IMR-90 (cell line): ENCODE results near the gene ALG6. TPM values are rescaled to one million over a fixed set of nuclear protein-coding genes. Genes with fewer than 3 reads are reported as not detected.
"Not testable (repeated sequence)": the region's sequence is repeated elsewhere in the genome, so short reads cannot be mapped to it uniquely, and the experiment has no call there.

Experiments
- ATAC-seq: fragments of 200-7000 bp; cut with Tn5 transposase; 2 replicates; pipeline ENCODE4 v1.9.1; 2020; ENCODE audit warnings: low read depth, mild to moderate bottlenecking, moderate library complexity
- BruUV-seq: library from RNA; stranded (reverse); fragments of 400-500 nt; replicated peaks from 2 replicates; lab custom pipeline; 2021; lab: Mats Ljungman, UMichigan
- CTCF ChIA-PET: fragments of 300-600 bp; formaldehyde crosslinking; extraction: SDS; loops from one replicate; lab custom pipeline; 2021; ENCODE audit warnings: antibody characterized with exemption; lab: Yijun Ruan, JAX
- POLR2A ChIA-PET: fragments of 300-600 bp; sonication (Branson Sonifier 250); formaldehyde crosslinking; loops from one replicate; lab custom pipeline; 2022; ENCODE audit warnings: antibody characterized with exemption; ENCODE audit not compliant: unreplicated experiment; lab: Charles Lee
- DNase-seq: peaks from one replicate; pipeline ENCODE4 v3.0.0; 2013
- H2AFZ ChIP-seq: replicated peaks from 2 replicates; pipeline ENCODE3; 2013; ENCODE audit warnings: low read length, mild to moderate bottlenecking; ENCODE audit not compliant: poor library complexity
- H2AK5ac ChIP-seq: 2 replicates; pipeline ENCODE4 v1.6.1; 2013; ENCODE audit warnings: low read depth, low read length, inconsistent platforms
- H2AK9ac ChIP-seq: replicated peaks from 2 replicates; pipeline ENCODE3; 2013; ENCODE audit warnings: mild to moderate bottlenecking, low read depth, low read length, moderate library complexity; ENCODE audit not compliant: poor library complexity
- H2BK120ac ChIP-seq: 2 replicates; pipeline ENCODE4 v1.6.1; 2013; ENCODE audit warnings: low read depth, low read length, inconsistent platforms
- H2BK15ac ChIP-seq: 3 replicates; pipeline ENCODE4 v1.6.1; 2013; ENCODE audit warnings: low read depth, low read length, inconsistent platforms
- H2BK20ac ChIP-seq: 2 replicates; pipeline ENCODE4 v1.6.1; 2013; ENCODE audit warnings: low read depth, mild to moderate bottlenecking, inconsistent platforms, low read length, moderate library complexity
- H2BK5ac ChIP-seq: 2 replicates; pipeline ENCODE4 v1.6.1; 2013; ENCODE audit warnings: mild to moderate bottlenecking, low read depth, low read length, inconsistent platforms; ENCODE audit not compliant: poor library complexity, severe bottlenecking
- H3K14ac ChIP-seq: replicated peaks from 2 replicates; pipeline ENCODE4 v1.6.1; 2013; ENCODE audit warnings: low read depth, low read length, inconsistent platforms
- H3K18ac ChIP-seq: 2 replicates; pipeline ENCODE4 v1.6.1; 2013; ENCODE audit warnings: low read depth, low read length, control low read depth
- H3K23ac ChIP-seq: 2 replicates; pipeline ENCODE4 v1.6.1; 2013; ENCODE audit warnings: low read depth, low read length, inconsistent platforms
- H3K27ac ChIP-seq: 2 replicates; pipeline ENCODE4 v1.5.1; 2013; ENCODE audit warnings: mild to moderate bottlenecking, control low read depth, low read length; ENCODE audit not compliant: insufficient read depth
- H3K27me3 ChIP-seq: 2 replicates; pipeline ENCODE4 v1.6.1; 2013; ENCODE audit warnings: low read length; ENCODE audit not compliant: control insufficient read depth, insufficient read depth
- H3K36me3 ChIP-seq: 2 replicates; pipeline ENCODE4 v1.6.1; 2013; ENCODE audit warnings: low read length, mixed read lengths; ENCODE audit not compliant: control insufficient read depth, insufficient read depth
- H3K4ac ChIP-seq: 2 replicates; pipeline ENCODE4 v1.6.1; 2013; ENCODE audit warnings: low read depth, low read length, inconsistent platforms
- H3K4me1 ChIP-seq: 2 replicates; pipeline ENCODE4 v1.6.1; 2013; ENCODE audit warnings: low read length, mixed read lengths; ENCODE audit not compliant: control insufficient read depth, insufficient read depth
- H3K4me2 ChIP-seq: 2 replicates; pipeline ENCODE4 v1.6.1; 2013; ENCODE audit warnings: low read depth, mild to moderate bottlenecking, control low read depth, low read length, moderate library complexity
- H3K4me3 ChIP-seq: 2 replicates; pipeline ENCODE4 v1.5.1; 2013; ENCODE audit warnings: low read depth, mild to moderate bottlenecking, control low read depth, low read length, moderate library complexity; ENCODE audit not compliant: insufficient read depth
- H3K56ac ChIP-seq: 2 replicates; pipeline ENCODE4 v1.6.1; 2013; ENCODE audit warnings: low read length, inconsistent platforms; ENCODE audit not compliant: insufficient read depth; ENCODE audit errors: extremely low read depth
- H3K79me1 ChIP-seq, 2 experiments: 2 replicates each; pipeline ENCODE4 v1.6.1; 2013; ENCODE audit warnings: low read length in 2 of 2, inconsistent platforms in 1 of 2, low read depth in 1 of 2
- H3K9ac ChIP-seq: 2 replicates; pipeline ENCODE4 v1.6.1; 2013; ENCODE audit warnings: low read depth, low read length, control low read depth
- H3K9me1 ChIP-seq: 2 replicates; pipeline ENCODE4 v1.6.1; 2013; ENCODE audit warnings: low read length, inconsistent platforms; ENCODE audit not compliant: insufficient read depth
- H3K9me3 ChIP-seq: 2 replicates; pipeline ENCODE4 v1.6.1; 2013; ENCODE audit warnings: low read length; ENCODE audit not compliant: control insufficient read depth, insufficient read depth
- H4K20me1 ChIP-seq: 2 replicates; pipeline ENCODE4 v1.6.1; 2013; ENCODE audit warnings: low read length, inconsistent platforms; ENCODE audit not compliant: insufficient read depth
- H4K5ac ChIP-seq: 2 replicates; pipeline ENCODE4 v1.6.1; 2013; ENCODE audit warnings: mild to moderate bottlenecking, low read depth, low read length, control low read depth
- H4K8ac ChIP-seq, 2 experiments: 2 replicates each; pipeline ENCODE4 v1.6.1; 2013; ENCODE audit warnings: low read depth in 2 of 2, low read length in 2 of 2, control low read depth in 1 of 2, inconsistent platforms in 1 of 2
- H4K91ac ChIP-seq: 2 replicates; pipeline ENCODE4 v1.6.1; 2013; ENCODE audit warnings: low read depth, low read length, inconsistent platforms; ENCODE audit not compliant: insufficient read depth
- CHD1 ChIP-seq: IDR thresholded peaks from 2 replicates; pipeline ENCODE4 v1.6.1; 2012; ENCODE audit warnings: low read depth, low read length, improper control_type of control experiment
- FOS ChIP-seq: fragments of 150-350 bp; IDR thresholded peaks from 2 replicates; pipeline ENCODE4 v1.6.1; 2016; ENCODE audit warnings: low read depth, low read length
- MXI1 ChIP-seq: IDR thresholded peaks from 2 replicates; pipeline ENCODE4 v1.6.1; 2012; ENCODE audit warnings: low read depth, mild to moderate bottlenecking, low read length, moderate library complexity, borderline replicate concordance
- RCOR1 ChIP-seq: IDR thresholded peaks from 2 replicates; pipeline ENCODE4 v1.6.1; 2012; ENCODE audit warnings: mild to moderate bottlenecking, low read length, improper control_type of control experiment; ENCODE audit not compliant: insufficient replicate concordance
- RFX5 ChIP-seq: IDR thresholded peaks from 2 replicates; pipeline ENCODE4 v1.8.0; 2012; ENCODE audit warnings: low read depth, mild to moderate bottlenecking, low read length, moderate library complexity
- SMC3 ChIP-seq: fragments of 150-350 bp; IDR thresholded peaks from 2 replicates; pipeline ENCODE4 v1.6.1; 2016; ENCODE audit warnings: low read depth, mild to moderate bottlenecking, antibody characterized with exemption, low read length, moderate library complexity
- WGBS, 2 experiments: methylation state at CpG; one replicate each; pipeline versions ENCODE4 v1.1.5 to v1.1.7; 2013; ENCODE audit warnings: missing lambda C conversion rate in 2 of 2; ENCODE audit not compliant: insufficient read length in 1 of 2; ENCODE audit errors: extremely low coverage in 2 of 2; 5-methylcytosine and 5-hydroxymethylcytosine counted together
- dilution Hi-C: fragments of 300-500 bp; cut with HindIII; formaldehyde crosslinking; loops from one replicate; pipeline ENCODE4 v1.14.3; 2018; ENCODE audit warnings: low sequenced_read_pairs; ENCODE audit not compliant: unreplicated experiment
- in situ Hi-C: fragments of 300-500 bp; cut with MboI; formaldehyde crosslinking; loops from 3 replicates; pipeline ENCODE4 v1.14.3; 2019; ENCODE audit warnings: low sequenced_read_pairs, inconsistent platforms, mixed read lengths
- intact Hi-C: fragments of 100-400 bp; cut with micrococcal nuclease; formaldehyde crosslinking; loops from 2 replicates; pipeline ENCODE4 v1.10.0; 2022
- polyA plus RNA-seq, 3 experiments: library from polyadenylated mRNA; depleted of rRNA; stranded (reverse); fragments of >200 nt; gene quantifications; 2 replicates each; pipeline ENCODE4 v1.2.3, GENCODE V29; 2012; ENCODE audit warnings: low replicate concordance in 1 of 3
- total RNA-seq: library from RNA; depleted of rRNA; stranded (reverse); fragments of >200 nt; gene quantifications from 2 replicates; pipeline ENCODE4 v1.2.3, GENCODE V29; 2012

Gene ALG6
- total and polyA plus RNA-seq, 2 of the 4 experiments (the other 2 are of a cell fraction), result 4.8 to 6.5 TPM

- Histone ChIP-seq H3K4me1 (no peaks in the 10 kb centered on the region), H2BK120ac (no peak overlapping the region), H3K14ac (no peak overlapping the region), H2BK15ac (no peak overlapping the region), H3K79me1 (no peaks in the 10 kb centered on the region), H3K56ac (no peak overlapping the region), H2BK5ac (no peak overlapping the region), H3K36me3 (no peaks in the 10 kb centered on the region), H3K27ac (no peak overlapping the region), H3K4ac (no peak overlapping the region), H2AFZ (no peak overlapping the region), H3K9ac (no peak overlapping the region), H3K9me3 (no peaks in the 10 kb centered on the region), H3K18ac (no peak overlapping the region), H2AK5ac (no peak overlapping the region), H3K9me1 (no peaks in the 10 kb centered on the region), H2AK9ac (no peak overlapping the region), H4K5ac (no peak overlapping the region), H3K4me3 (no peak overlapping the region), H4K20me1 (no peaks in the 10 kb centered on the region), H2BK20ac (no peak overlapping the region), H3K4me2 (no peak overlapping the region), H3K23ac (no peak overlapping the region), H3K27me3 (peaks cover 12% of the 10 kb centered on the region), H4K91ac (no peak overlapping the region), H4K8ac (no peak overlapping the region)
- no CpG with 5 or more reads among the region's 2 CpGs for WGBS, 2 experiments
- intact Hi-C loops (no loop called here), dilution Hi-C loops (no loop called here), in situ Hi-C loops (no loop called here)
- DNase-seq (no peak), ATAC-seq (no peak)
- BruUV-seq, result no TSS peak
- ChIA-PET POLR2A (interaction anchor here (0.5 kb wide), 1 partner anchor 33 kb away, joined by 3 read pairs; no protein-coding TSS in a partner anchor), CTCF (no interaction called here)
- no peak for TF ChIP-seq CHD1
- TF ChIP-seq RFX5, result no peak
- TF ChIP-seq MXI1, result no peak
- TF ChIP-seq FOS, result no peak
- TF ChIP-seq SMC3, result no peak
- TF ChIP-seq RCOR1, result no peak
Measured at GRCh38 chr1:63352736-63353135, 14.7 kb upstream of the ALG6 start.

DNA sequence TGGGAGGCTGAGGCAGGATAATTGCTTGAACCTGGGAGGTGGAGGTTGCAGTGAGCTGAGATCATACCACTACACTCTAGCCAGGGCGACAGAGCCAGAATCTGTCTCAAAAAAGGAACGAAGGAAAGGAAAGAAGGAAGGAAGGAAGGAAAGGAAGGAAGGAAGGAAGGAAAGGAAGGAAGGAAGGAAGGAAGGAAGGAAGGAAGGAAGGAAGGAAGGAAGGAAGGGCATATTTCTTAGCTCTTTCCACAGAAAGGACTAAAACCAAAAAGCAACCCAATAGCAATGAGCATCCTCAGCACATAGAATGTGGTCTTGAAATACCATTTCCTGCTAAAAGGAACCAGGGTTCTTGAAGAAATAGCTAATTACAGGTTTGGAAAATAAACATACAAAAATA lies 11.2 kb upstream of the ALG6 start:
- ATAC-seq, H3K4ac ChIP-seq, H3K9ac ChIP-seq, H3K79me1 ChIP-seq, H2AK5ac ChIP-seq, H2BK120ac ChIP-seq, H2BK15ac ChIP-seq, H3K14ac ChIP-seq, H3K4me2 ChIP-seq, H3K18ac ChIP-seq, in situ Hi-C loops, H3K4me1 ChIP-seq, H2BK20ac ChIP-seq, H2AFZ ChIP-seq, H4K20me1 ChIP-seq, dilution Hi-C loops, H3K36me3 ChIP-seq, intact Hi-C loops, H3K23ac ChIP-seq, H3K9me3 ChIP-seq, H4K91ac ChIP-seq, H2BK5ac ChIP-seq, H3K27me3 ChIP-seq, H4K5ac ChIP-seq, POLR2A ChIA-PET, H3K56ac ChIP-seq, H4K8ac ChIP-seq, H3K4me3 ChIP-seq, H3K27ac ChIP-seq, H2AK9ac ChIP-seq, BruUV-seq, H3K9me1 ChIP-seq, DNase-seq: not testable (repeated sequence)
- no CpG with 5 or more reads among the region's 2 CpGs for WGBS, 2 experiments
- CTCF ChIA-PET, result interaction anchor here (0.6 kb wide), 1 partner anchor 344 kb away, joined by 3 read pairs; no protein-coding TSS in a partner anchor
